HG03175 (cell line): Measurements from ENCODE around the gene FAM193A.
"Not testable (repeated sequence)": the region's sequence is repeated elsewhere in the genome, so short reads cannot be mapped to it uniquely, and the experiment has no call there.

ENCODE experiments used
- ATAC-seq: cut with Tn5 transposase; IDR thresholded peaks from one replicate; pipeline ENCODE4 v1.9.1; 2021; ENCODE audit warnings: mild to moderate bottlenecking, moderate library complexity; ENCODE audit not compliant: unreplicated experiment

FAM193A gene

DNA sequence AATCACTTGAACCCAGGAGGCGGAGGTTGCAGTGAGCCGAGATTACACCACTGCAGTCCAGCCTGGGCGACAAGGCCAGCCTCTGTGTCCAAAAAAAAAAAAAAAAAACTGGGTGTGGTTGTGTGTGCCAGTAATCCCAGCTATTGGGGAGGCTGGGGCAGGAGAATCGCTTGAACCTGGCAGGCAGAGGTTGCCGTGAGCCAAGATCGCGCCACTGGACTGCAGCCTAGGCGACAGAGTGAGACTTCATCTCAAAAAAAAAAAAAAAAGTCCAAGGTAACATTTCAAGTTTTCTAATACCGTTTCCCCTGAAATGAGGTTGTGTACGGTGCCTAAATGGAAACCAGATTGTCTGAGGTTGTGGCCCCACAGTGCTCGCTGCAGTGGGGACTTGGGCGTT lies 35.6 kb downstream of the FAM193A start:
- ATAC-seq: no peak

DNA sequence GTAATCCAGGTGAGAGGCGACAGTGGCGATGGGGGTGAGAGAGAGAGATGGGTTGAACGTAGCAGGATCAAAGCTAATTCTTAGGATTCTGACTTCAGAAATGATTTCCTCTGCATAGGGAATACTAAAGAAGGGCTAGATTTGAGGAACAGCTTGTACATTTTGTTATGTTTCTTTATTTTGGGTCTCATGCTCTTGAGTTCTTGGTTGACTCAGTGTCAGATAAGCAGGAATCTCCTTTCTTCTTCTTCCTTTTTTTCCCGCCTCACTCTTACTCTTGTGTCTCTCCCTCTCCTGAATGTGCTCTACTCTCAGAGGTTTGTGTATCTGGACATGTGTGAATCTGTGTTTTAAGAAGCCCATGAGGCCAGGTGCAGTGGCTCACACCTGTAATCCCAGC lies 36.4 kb downstream of the FAM193A start:
- ATAC-seq: no peak

DNA sequence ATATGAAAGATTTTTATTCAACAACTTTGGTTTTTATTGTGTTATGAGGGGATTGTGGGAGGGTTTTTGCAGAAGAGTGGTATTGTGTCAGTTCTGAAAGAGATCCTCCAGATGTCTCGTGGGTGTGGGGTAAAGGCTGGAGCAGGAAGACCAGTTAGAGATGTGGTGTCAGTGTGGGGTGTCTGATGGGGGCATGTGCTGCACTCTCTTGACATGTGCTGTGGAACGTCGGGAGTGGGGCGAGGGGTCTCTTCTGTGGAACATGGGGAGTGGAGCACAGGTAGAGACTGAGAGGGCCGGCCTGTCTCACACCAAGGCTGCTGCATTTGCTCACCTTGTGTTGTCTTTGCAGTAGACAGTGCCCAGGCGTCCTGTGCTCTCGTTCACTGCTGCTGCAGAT lies 37.6 kb downstream of the FAM193A start:
- no peak for ATAC-seq

DNA sequence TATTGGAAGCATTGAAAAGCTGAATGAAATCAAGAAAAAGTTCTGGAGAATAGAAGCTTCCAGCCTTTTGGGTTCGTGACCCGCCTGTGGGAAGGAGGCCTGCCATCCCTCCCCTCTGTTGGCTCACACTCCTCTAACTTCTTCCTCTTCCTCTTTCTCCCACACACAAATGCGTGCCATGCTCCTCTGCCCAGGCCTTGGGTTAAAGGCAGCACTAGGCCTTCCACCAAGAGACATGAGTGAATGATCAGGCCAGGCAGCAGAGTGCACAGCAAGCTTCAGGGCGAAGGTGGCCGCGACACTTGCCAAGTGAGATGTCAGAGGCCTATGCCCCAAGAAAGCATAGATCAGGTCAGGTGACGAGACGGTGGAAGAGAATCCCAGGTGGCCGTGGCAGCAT lies 38.4 kb downstream of the FAM193A start:
- no peak for ATAC-seq

GRCh38 chr4:2576290-2576689 lies 39.8 kb downstream of the FAM193A start:
- ATAC-seq: no peak

- no peak for ATAC-seq
Observed at GRCh38 chr4:2578106-2578505, 41.7 kb downstream of the FAM193A start.

- ATAC-seq: no peak
Observed at GRCh38 chr4:2579910-2580309, 43.5 kb downstream of the FAM193A start.

DNA sequence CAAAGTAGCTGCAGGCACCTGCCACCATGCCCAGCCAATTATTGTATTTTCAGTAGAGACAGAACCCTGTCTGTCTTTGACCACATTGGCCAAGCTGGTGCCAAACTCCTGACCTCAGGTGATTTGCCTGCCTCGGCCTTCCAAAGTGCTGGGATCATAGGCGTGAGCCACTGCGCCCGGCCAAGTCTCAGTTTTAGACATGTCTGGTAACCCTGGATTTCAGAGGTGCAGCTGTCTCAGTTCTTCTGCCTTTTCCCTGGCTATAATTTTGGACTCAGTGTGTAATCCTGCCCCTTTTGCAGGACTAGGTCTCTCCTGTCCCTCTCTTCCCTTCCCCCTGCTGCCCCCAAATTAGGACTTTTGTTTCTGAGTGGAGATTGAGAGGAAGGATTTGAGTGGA lies 46.6 kb downstream of the FAM193A start:
- no peak for ATAC-seq

GRCh38 chr4:2583517-2583916 lies 47.1 kb downstream of the FAM193A start:
- no peak for ATAC-seq

DNA sequence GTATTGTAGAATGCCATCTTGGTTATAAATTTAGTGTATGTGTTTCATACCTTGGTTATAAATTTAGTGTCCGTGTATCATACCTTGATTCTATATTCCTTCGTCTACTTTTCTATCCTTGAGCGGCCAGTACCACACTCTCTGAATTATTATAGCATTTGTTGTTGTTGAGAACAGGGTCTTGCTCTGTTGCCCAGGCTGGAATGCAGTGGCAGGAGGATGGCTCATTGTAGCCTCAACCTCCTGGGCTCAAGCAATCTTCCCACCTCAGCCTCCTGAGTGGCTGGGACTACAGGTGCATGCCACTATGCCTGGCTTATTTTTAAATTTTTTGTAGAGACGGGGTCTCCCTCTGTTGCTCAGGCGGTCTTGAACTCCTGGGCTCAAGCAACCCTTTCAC lies 50.1 kb downstream of the FAM193A start:
- ATAC-seq: no peak

DNA sequence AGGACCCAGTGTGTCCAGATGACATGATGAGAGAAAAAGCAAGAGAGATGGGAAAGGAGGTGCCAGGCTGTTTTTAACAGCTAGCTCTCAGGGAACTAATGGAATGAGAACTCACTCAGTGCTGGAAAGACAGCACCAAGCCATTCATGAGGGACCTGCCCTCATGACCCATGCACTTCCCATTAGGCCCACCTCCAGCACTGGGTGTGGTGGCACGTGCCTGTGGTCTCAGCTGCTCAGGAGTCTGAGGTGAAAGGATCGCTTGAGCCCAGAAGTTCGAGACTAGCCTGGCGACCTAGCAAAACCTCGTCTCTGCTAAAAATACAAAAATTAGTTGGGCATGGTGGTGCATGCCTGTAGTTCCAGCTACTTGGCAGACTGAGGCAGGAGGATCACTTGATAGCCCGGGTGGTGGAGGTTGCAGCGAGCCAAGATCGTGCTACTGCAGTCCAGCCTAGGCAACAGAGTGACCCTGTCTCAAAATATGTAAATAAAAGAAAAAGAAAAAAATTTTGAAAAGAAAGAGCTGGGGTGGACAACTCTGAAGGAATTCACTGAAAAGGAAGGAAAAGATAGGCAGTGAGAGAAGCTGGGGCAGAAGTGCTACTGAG lies 50.9 kb downstream of the FAM193A start:
- no peak for ATAC-seq

DNA sequence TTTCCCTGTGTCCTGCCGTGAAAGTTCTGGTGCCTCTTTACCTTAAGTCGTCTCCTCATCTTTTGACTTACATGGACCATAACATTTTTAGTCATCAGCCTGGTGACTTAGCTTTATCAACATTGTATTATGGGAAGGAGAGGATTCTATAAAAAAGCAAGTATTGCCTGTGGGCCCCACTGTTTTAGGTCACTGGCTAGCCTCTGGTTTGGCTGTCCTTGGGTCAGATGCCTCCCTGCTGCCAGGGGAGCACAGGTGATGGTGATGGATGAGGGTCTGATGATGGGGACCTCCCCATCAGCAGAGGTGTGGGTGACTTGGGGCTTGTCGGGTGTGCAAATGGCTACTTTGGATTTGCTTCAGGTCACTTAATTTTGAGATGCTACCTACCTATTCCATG lies 51.8 kb downstream of the FAM193A start:
- ATAC-seq: no peak

DNA sequence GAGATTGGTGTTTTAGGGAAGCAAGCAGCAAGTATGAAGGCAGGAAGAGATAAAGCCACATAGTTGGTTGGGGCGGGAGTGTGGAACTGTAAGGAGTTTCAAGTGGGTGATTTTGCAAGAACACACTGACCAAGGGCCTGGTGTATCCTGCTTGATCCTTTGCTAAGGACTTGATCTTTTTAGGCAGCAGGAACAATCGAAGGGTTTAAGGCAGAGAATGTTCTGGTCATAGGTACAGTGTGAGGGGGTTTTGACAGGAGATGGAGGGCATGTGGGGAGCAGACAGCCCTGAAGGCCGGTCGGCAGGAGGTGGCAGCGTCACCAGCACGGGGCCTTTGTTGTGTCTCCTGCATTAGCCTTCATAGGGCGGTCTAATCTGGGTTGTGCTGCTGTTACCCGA lies 54.7 kb downstream of the FAM193A start:
- no peak for ATAC-seq

DNA sequence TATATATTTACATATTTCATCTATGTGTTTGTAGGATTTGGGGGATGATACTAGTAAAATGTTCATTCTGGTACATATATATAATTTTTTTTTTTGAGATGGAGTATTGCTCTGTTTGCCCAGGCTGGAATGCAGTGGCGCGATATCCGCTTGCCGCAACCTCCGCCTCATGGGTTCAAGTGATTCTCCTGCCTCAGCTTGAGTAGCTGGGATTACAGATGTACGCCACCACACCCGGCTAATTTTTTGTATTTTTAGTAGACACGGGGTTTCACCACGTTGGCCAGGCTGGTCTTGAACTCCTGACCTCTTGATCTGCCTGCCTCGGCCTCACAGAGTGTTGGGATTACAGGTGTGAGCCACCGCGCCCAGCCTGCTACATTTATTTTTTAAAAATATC lies 55.6 kb downstream of the FAM193A start:
- ATAC-seq: not testable (repeated sequence)

GRCh38 chr4:2592572-2592971 lies 56.1 kb downstream of the FAM193A start:
- no peak for ATAC-seq

DNA sequence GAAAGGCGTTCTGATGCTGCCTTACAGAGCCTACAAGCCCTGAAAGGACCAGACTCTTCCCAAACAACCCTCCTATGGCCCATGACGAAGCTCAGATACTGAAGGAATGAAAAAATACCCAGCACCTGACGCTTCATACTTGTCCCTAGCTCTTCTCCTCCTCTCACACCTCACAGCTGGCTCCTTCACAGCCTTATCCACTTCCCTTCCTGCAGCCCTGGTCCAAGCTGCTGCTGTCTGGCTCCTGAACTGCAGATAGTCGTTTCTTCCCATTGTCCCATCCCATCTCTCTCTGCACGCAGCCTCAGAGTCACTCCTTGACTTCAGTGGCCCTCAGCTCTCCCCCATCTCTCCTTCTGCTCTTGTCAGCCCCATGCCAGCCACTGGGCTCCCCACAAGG lies 56.6 kb downstream of the FAM193A start:
- ATAC-seq: no peak

- ATAC-seq: no peak
Observed at GRCh38 chr4:2595436-2595835, 59.0 kb downstream of the FAM193A start.

DNA sequence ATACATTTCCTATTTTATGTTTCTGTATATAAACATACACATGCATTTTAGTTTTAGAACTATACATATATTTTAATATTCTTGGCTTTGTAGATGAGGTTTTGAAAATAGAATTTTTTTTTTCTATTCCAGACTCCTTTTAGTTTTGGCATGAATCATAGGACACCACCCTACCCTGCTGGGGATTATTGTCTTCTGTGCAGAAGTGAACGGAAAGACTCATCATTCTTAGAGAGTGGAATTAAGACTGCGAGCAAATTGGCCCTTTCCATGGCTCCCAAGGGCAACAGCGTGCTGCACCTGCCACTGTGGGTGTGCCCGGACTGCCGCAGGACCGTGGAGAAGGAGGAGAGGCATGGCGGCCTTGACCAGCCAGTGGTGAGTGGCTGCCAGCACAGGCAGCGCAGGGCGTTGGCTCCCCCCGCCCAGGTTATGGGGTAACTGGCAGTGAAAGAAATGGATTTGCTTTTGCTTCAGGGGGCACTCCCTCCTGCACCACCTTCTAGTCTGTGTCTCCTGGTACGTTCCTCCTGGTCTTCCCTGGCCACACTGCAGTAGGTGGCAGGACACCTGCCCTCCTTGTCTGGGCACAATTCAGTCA lies 59.6 kb downstream of the FAM193A start:
- no peak for ATAC-seq

GRCh38 chr4:2596611-2597010 lies 60.2 kb downstream of the FAM193A start:
- ATAC-seq: no peak

- peak; percentile 87 for ATAC-seq
Observed at GRCh38 chr4:2598511-2599303, 62.3 kb downstream of the FAM193A start.

GRCh38 chr4:2599304-2599654 lies 62.8 kb downstream of the FAM193A start:
- ATAC-seq: no peak

DNA sequence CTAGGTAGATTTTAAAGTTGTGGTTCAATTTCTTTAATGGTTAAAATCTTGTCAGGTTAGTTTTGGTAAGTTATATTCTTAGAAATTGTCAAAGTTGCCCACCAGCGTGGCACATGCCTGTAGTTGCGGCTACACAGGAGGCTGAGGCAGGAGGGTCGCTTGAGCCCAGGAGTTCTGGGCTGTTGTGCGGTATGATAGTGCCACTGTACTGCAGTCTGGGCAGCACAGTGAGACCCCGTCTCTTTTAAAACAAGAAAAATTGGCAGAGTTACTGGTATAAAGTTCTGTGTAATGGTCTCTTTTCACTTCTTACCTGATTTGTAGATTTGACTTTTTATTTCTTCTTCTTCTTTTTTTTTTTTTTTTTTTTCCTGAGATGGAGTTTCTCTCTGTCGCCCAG lies 64.4 kb downstream of the FAM193A start:
- no peak for ATAC-seq
